HG03457 (cell line): ENCODE data around the gene ANGPT4.
"Not testable (repeated sequence)": the region's sequence is repeated elsewhere in the genome, so short reads cannot be mapped to it uniquely, and the experiment has no call there.

Source experiments
- ATAC-seq: cut with Tn5 transposase; IDR thresholded peaks from one replicate; pipeline ENCODE4 v1.9.1; 2021; ENCODE audit warnings: moderate number of reproducible peaks; ENCODE audit not compliant: unreplicated experiment

ANGPT4 gene

DNA sequence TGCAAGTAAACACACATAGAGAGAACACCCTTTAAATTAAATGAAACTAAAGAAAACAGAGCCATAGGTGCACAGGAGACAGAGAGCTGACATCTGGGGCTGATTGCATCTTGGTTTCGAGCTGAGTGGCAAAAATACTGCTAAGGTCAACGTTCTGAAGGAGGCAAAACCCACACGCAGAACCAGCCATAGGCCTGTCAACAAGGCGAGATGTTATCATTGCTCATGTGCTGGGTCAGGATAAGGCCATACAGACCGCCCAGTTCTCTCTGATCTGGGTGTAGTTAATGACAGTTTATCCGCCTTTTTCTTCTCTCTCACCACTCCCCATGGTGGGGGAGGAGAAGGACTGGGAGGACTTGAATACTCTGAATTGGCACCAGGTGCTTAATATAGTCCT lies 87.1 kb downstream of the ANGPT4 start:
- ATAC-seq: no peak

DNA sequence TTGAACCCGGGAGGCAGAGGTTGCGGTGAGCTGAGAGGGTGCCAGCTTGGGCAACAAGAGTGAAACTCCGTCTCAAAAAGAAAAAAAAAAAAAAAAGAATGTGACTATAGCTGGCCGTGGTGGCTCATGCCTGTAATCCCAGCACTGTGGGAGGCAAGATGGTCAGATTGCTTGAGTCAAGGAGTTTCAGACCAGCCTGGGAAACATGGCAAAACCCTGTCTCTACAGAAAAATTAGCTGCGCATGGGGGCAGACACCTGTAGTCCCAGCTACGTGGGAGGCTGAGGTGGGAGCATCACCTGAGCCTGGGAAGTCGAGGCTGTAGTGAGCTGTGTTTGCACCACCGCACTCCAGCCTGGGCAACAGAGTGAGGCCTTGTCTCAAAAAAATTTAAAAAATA lies 88.2 kb downstream of the ANGPT4 start:
- not testable (repeated sequence) for ATAC-seq

DNA sequence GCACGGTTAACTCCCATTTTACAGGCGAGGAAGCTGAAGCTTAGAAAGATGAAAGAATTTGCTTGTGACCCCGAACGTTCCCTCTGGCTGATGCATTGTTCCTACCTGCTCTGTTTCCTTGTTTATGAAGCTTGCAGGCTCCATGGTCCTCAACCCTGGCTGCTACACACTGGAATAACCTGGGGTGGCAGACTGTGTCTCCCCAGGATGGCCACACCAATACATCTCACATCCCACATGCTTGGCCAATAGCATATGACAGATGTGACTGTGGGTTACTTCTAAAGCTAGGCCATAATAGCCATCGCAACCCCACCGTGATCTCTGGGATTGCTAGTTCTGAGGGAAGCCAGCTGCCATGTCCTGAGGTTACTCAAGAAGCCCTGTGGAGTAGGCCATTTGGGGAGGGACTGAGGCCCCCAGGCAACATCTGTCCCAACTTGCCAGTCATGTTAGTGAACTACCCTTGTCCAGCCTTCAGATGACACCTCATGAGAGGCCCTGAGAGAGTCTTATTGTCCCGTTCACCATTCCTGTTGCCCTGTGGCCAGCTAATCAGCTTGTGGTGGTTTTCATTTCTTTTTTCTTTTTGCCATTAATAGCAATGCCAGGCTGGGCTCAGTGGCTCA lies 89.3 kb downstream of the ANGPT4 start:
- no peak for ATAC-seq

DNA sequence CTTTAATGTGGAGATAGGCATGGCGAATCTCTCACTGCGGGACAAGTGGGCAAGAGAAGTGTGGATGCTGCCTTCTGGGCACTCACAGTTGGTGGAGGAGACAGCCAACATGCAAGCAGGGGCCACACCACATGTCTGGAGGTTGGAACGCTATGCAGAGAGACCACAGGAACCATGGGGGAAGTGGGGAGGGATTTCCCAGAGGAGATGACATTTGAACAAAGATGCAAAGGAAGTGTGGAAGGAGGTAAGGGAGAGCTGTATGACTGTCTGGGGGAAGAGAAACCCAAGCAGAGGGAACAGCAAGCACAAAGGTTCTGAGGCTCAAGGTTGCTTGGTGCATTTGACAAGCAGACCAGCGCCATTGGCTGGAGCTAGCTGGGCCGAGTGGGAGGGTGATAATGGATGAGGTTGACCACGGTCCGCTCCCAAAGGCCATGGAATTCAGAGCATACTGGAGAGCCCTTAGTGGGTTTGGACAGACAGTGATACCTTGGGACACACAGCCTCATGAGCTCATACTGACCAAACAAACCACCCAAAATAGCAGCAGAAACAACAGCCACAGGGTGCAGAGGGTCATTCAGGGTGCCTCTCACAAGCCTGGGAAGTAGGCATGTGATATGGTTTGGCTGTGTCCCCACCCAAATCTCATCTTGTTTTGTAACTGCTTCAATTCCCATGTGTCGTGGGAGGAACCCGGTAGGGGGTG lies 90.3 kb downstream of the ANGPT4 start:
- ATAC-seq: no peak

DNA sequence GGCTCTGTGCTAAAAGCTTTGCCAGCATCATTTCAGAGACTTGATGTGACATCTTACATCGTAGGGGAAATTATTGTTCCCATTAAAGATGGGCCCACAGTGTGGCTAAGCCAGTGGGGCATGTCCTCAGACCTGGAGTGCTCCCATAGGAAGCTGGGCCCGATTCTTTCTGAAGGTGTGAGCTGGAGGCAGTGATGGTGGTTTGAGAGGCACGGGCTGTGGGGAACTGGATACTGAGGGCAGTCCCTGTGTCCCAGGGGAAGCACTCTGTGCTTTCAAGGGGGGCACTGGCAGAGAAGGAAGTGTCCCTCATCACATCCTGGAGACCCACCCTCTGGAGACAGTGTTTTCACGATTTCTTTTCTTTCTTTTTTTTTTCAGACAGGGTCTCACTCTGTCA lies 91.2 kb downstream of the ANGPT4 start:
- no peak for ATAC-seq

DNA sequence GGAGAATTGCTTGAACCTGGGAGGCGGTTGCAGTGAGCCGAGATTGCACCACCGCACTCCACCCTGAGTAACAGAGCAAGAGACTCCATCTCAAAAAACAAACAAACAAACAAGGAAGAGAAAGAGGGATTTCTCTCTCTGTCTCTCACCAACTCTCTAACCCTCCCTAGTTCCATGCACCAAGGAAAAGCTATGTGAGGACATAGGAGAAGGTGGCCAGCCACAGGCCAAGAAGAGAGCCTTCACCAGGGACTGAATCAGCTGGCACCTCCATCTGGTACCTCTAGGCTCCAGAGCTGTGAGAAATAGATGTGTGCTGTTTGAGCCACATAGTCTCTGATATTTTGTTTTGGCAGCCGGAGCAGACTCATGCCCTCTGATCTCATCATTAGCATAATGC lies 91.6 kb downstream of the ANGPT4 start:
- ATAC-seq: no peak

DNA sequence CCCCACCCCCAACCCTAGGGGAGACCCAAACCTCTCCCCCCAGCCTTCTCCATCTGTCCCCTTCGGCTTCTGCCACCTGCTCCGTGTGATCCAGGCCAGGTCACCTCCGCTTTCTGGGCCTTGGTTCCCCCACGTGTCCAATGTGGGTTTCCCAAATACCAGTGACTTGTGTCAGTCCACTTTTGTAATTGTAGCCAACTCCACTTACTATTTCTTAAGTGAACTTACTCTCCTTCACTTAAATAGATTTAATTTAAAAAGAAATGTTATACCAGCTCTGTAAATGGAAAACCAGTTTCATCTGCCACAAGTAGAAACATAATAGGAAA lies 92.6 kb downstream of the ANGPT4 start:
- ATAC-seq: no peak

DNA sequence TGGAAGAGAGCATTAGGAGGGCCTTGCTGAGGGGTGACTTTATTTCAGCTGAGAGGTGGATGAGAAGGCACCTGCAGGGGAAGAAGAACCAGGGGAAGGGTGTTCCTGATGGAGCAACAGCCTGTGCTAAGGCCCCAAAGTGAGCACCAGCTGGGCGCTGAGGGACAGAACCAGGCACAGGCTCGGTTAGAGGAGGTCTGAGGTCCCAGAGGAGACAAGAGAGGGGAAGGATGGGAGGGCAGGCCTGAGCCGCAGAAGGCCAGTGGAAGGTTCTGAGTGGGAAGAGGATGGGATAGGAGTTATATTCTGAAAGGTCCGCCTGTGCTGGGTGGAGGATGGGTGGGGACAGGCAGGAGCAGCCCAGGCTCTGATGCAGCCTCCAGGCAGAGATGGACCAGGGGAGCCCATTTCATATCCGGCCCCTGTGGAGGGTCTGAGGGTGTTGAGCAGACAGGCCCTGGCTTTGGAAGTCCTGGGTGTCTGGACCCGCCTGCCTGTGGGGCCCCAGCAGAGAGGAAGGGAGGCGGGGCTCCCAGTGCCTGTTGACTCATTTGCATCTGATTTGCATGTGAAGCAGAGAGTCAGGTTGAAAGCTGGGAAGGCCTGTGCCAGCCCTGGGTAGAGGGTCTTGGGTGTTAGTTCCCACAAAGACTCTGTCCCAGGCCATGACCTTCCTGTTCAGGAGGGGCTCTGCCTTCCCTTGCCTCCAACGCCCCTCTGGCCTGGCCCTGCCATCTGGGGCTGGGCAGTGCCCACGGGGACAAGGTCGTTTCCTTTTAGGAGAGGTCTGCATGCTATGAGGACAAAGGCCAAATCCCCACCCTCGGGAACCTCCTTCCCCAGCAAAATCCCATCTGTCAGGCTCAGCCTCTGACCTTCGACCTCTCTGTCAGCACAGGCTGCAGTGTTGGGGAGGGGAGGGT lies 93.2 kb downstream of the ANGPT4 start:
- no peak for ATAC-seq

DNA sequence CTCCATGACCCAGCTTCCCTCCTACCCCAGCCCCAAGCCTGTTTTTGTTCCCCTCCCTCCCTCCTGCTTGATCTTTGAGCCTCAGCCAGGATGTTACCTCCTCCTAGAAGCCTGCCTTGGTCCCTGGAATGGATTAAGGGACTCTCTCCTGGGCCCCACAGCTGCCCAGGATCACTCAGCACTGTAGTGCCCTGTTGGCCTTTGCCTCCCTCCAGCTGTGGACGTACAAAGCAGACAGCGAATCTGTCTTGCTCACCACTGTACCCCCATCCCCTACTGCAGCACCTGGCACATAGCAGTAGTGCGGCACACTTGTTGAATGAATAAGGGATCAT lies 94.4 kb downstream of the ANGPT4 start:
- ATAC-seq: no peak

DNA sequence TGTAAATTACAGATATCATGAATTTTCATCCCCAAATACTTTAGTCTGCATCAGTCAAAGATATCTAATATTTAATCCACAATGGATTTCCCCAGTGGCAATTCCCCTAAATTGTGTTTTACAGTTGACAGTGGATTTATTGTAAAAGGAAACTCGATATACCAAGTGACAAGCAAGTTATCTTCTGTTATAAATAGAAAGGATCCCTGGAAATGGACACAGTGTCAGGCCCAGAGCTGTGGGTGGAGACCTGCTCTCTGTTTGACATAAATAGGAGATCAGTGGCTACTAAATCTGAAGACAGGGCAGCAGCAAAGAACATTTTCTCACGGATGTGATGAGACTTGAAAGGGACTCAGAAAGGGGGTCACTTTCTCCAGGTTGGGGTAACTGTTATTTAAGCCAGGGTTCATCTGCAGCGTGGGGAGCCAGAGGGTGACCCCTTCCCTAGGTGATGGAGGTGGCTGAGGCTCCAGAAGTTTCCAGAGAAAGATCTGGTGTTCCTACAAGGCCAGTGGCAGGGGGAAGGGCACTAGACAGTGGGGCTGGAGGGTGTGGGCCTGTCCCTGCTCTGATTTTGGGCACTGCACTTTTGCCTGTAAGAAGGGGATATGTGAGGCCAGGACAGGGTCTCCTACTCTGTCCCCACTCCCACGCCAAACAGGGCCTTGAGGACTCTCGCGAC lies 94.9 kb downstream of the ANGPT4 start:
- ATAC-seq: no peak

DNA sequence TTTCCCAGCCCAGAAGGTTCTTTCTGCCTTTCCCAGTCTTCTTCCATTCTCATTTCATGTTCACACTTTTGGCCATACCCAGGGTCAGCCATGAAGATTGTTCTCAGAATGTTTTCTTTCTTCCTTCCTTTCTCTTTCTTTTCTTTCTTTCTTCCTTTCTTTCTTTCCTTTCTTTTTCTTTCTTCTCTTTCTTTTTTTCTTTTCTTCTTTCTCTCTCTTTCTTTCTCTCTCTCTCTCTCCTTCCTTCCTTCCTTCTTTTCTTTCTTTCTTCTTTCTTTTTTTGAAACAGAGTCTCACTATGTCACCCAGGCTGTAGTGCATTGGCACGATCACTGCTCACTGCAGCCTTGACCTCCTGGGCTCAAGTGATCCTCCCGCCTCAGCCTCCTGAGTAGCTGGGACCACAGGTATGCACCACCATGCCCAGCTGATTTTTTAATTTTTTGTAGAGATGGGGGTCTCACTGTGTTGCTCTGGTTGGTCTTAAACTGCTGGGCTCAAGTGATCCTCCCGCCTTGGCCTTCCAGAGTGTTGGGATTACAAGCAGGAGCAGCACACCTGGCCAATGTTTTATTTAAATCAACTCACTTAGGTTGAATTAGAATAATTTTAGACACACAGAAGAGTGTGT lies 95.7 kb downstream of the ANGPT4 start:
- ATAC-seq: no peak
